Measurements from ENCODE around the gene TFCP2L1. TPM values are rescaled to one million over a fixed set of nuclear protein-coding genes. Genes with fewer than 3 reads are reported as not detected.
"Not testable (repeated sequence)": the region's sequence is repeated elsewhere in the genome, so short reads cannot be mapped to it uniquely, and the experiment has no call there.

Gene TFCP2L1
- total and polyA plus RNA-seq, 9 donors, result 0.05 to 13.8 (median 0.86) TPM; not detected in 1

DNA sequence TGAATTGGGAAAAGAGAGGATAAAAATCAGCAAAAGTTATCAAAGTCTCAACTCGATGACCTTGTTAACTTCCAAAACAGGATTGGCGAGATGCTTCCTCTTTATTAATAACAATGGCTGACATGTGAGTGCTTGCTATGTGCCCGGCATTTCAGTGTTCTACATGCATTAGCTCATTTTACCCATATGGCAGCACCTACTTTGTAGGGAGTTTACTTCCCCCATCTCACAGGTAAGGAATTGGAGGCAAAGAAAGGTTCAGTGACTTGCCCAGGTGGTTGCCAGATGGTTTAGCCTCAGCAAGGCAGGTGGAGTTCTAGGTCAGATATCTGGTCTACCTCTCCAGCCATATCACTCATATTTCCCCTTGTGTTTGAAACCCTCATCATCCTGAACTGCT lies 12.4 kb downstream of the TFCP2L1 start:
- WGBS, 3 donors, result 86 to 92% (median 87%) methylated on average over 3 of the region's 3 CpGs
- no peak for DNase-seq

DNA sequence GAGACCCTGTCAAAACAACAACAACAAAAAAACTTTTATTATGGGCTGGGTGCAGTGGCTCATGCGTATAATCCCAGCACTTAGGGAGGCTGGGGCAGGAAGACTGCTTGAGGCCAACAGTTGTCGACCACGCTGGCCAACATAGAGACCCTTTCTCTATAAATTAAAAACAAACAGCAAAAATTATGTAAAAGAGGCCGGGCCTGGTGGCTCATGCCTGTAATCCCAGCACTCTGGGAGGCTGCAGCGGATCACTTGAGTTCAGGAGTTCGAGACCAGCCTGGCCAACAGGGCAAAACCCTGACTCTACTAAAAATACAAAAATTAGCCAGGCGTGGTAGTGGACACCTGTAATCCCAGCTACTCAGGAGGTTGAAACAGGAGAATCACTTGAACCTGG lies 15.6 kb downstream of the TFCP2L1 start:
- H3K4me1 ChIP-seq (ENCODE audit: insufficient read depth); H3K27ac ChIP-seq; H3K4me3 ChIP-seq; H3K27me3 ChIP-seq; H3K9me3 ChIP-seq; intact Hi-C loops (cut with DNase I); DNase-seq; H3K36me3 ChIP-seq: not testable (repeated sequence)
- 92 to 97% (median 93%) methylated on average over 7 of the region's 7 CpGs for WGBS, 3 donors

More for the DNA sequence above, 12.4 kb downstream of the TFCP2L1 start:
- Histone ChIP-seq H3K9me3 (no peaks in the 10 kb centered on the region), H3K27ac (no peak overlapping the region), H3K36me3 (no peaks in the 10 kb centered on the region), H3K4me1 (ENCODE audit: insufficient read depth) (no peaks in the 10 kb centered on the region), H3K27me3 (no peaks in the 10 kb centered on the region), H3K4me3 (no peak overlapping the region)
- TF ChIP-seq POLR2A (IDR thresholded peaks at IDR 0.05), result no peak
- TF ChIP-seq, protein P1, sequence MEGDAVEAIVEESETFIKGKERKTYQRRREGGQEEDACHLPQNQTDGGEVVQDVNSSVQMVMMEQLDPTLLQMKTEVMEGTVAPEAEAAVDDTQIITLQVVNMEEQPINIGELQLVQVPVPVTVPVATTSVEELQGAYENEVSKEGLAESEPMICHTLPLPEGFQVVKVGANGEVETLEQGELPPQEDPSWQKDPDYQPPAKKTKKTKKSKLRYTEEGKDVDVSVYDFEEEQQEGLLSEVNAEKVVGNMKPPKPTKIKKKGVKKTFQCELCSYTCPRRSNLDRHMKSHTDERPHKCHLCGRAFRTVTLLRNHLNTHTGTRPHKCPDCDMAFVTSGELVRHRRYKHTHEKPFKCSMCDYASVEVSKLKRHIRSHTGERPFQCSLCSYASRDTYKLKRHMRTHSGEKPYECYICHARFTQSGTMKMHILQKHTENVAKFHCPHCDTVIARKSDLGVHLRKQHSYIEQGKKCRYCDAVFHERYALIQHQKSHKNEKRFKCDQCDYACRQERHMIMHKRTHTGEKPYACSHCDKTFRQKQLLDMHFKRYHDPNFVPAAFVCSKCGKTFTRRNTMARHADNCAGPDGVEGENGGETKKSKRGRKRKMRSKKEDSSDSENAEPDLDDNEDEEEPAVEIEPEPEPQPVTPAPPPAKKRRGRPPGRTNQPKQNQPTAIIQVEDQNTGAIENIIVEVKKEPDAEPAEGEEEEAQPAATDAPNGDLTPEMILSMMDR (IDR thresholded peaks at IDR 0.05), result no peak
- TF ChIP-seq EP300 (IDR thresholded peaks at IDR 0.05), result no peak
- intact Hi-C loops (cut with DNase I), result loop anchor here in 1 of 4 donors (10.0 kb wide), 1 partner anchor 312 kb away; no protein-coding TSS in a partner anchor

DNA sequence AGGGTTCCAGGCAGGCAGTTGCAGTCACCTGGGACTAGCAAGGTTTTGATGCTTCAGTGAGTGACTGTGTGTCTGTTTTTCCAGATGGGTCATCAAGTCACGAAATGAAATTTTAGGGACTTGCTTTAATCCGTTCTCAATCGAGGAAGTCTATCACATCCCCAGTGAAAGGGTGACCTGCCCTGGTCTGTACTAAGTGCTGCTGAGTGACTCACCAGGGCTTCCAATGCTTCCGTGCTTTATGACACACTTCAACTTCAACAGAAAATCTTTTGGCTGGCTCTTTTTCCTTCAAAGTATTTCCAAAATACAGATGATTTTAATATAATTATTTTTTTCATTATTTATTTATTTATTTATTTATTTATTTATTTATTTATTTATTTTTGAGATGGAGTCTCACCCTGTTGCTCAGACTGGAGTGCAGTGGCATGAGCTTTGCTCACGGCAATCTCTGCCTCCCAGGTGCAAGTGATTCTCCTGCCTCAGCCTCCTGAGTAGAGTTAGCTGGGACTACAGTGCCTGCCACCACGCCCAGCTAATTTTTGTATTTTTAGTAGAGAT lies 18.4 kb downstream of the TFCP2L1 start:
- intact Hi-C loops (cut with DNase I), result no loop called here
- Histone ChIP-seq H3K27ac (no peak overlapping the region), H3K36me3 (no peaks in the 10 kb centered on the region), H3K4me1 (ENCODE audit: insufficient read depth) (no peaks in the 10 kb centered on the region), H3K27me3 (no peaks in the 10 kb centered on the region), H3K4me3 (no peak overlapping the region), H3K9me3 (no peaks in the 10 kb centered on the region)
- TF ChIP-seq EP300 (IDR thresholded peaks at IDR 0.05) (no peak), POLR2A (IDR thresholded peaks at IDR 0.05) (no peak)
- TF ChIP-seq, protein P1 (IDR thresholded peaks at IDR 0.05), result no peak
- no peak for DNase-seq
- 77 to 81% (median 78%) methylated on average over 6 of the region's 6 CpGs for WGBS, 3 donors

DNA sequence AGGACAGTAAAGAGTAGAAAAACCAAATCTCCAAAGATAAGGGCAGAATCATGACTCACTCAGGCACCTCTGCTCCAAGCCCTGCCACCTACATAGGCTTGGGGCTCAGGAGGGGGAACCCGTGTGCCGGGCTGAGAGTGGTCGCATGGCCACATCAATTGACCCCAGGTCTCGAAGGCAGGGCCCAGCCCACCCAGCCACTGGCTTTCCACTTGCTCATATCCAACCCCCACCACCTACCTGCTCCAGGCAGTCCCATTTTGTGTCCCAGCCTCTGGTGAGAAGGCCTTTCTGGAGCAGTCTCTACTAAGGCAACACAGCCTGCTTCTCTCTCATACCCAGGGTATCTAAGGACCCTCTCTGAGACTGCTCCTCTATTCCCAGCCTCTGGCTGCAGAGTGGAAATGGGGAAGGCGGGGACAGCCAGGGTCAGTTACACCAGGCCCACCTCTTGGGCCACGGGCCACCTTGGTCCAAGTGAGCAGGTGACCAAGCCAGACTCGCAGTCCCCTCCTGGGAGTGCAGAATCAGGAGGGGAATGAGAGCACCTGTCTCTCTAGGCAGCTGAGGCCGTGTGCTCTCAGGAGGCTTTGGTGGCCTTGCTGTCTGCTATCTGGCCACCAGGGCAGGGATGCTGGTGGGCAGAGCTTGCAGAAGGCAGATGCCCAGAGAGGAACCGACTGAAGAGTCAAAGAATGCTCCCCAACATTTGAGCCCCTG lies 20.8 kb downstream of the TFCP2L1 start:
- H3K9me3 ChIP-seq, result no peaks in the 10 kb centered on the region
- TF ChIP-seq EP300 (IDR thresholded peaks at IDR 0.05), result no peak
- TF ChIP-seq, protein P1 (IDR thresholded peaks at IDR 0.05), result no peak
- no peak for TF ChIP-seq POLR2A (IDR thresholded peaks at IDR 0.05)
- H3K27ac ChIP-seq, result no peak overlapping the region
- 83 to 89% (median 84%) methylated on average over 9 of the region's 9 CpGs for WGBS, 3 donors
- DNase-seq, result no peak
- no peaks in the 10 kb centered on the region for H3K27me3 ChIP-seq
- intact Hi-C loops (cut with DNase I), result no loop called here
- H3K4me1 ChIP-seq (ENCODE audit: insufficient read depth), result no peaks in the 10 kb centered on the region
- H3K4me3 ChIP-seq, result no peak overlapping the region
- no peaks in the 10 kb centered on the region for H3K36me3 ChIP-seq
